Loucy (cell line): Measurements from ENCODE around the gene LRWD1.
"Not testable (repeated sequence)": the region's sequence is repeated elsewhere in the genome, so short reads cannot be mapped to it uniquely, and the experiment has no call there.

Source experiments
- H2AFZ ChIP-seq: fragments of 200-600 bp; sonication (generic); 2 replicates; pipeline ENCODE4 v1.6.0; 2016; ENCODE audit warnings: antibody characterized with exemption, mild to moderate bottlenecking, low read length, moderate library complexity
- H3F3A ChIP-seq: fragments of 200-600 bp; 2 replicates; pipeline ENCODE4 v1.6.0; 2016; ENCODE audit warnings: antibody characterized with exemption, low read depth, mild to moderate bottlenecking
- H3K27me3 ChIP-seq: fragments of 200-600 bp; sonication (generic); 2 replicates; pipeline ENCODE4 v1.6.1; 2014; ENCODE audit warnings: low read length, mild to moderate bottlenecking; ENCODE audit not compliant: insufficient read depth, poor library complexity, severe bottlenecking
- H3K36me3 ChIP-seq: fragments of 200-600 bp; sonication (generic); 2 replicates; pipeline ENCODE4 v1.6.1; 2016; ENCODE audit warnings: low read length; ENCODE audit not compliant: insufficient read depth
- H3K4me1 ChIP-seq: fragments of 200-600 bp; sonication (generic); 2 replicates; pipeline ENCODE4 v1.5.1; 2014; ENCODE audit warnings: low read length, mild to moderate bottlenecking; ENCODE audit not compliant: insufficient read depth, poor library complexity, severe bottlenecking
- H3K4me2 ChIP-seq: fragments of 200-600 bp; sonication (generic); 2 replicates; pipeline ENCODE4 v1.6.0; 2014; ENCODE audit warnings: antibody characterized with exemption, low read length, low read depth, mild to moderate bottlenecking; ENCODE audit not compliant: poor library complexity, severe bottlenecking
- H3K4me3 ChIP-seq: fragments of 200-600 bp; sonication (generic); 2 replicates; pipeline ENCODE4 v1.5.1; 2014; ENCODE audit warnings: low read length, mild to moderate bottlenecking, mixed read lengths; ENCODE audit not compliant: poor library complexity, severe bottlenecking
- H3K79me2 ChIP-seq: fragments of 200-600 bp; sonication (generic); 2 replicates; pipeline ENCODE4 v1.6.1; 2014; ENCODE audit warnings: low read length; ENCODE audit not compliant: insufficient read depth
- H3K9ac ChIP-seq: fragments of 200-600 bp; sonication (generic); 2 replicates; pipeline ENCODE4 v1.6.0; 2014; ENCODE audit warnings: mild to moderate bottlenecking, low read depth, low read length, moderate library complexity; ENCODE audit not compliant: poor library complexity, severe bottlenecking
- H3K9me2 ChIP-seq: fragments of 200-600 bp; sonication (generic); replicated peaks from 2 replicates; pipeline ENCODE4 v1.6.1; 2016; ENCODE audit warnings: low read depth, low read length, mixed read lengths
- H3K9me3 ChIP-seq: fragments of 200-600 bp; sonication (generic); 2 replicates; pipeline ENCODE4 v1.6.1; 2014; ENCODE audit warnings: mild to moderate bottlenecking, antibody characterized with exemption, low read length, low read depth; ENCODE audit not compliant: insufficient read depth
- H4K20me1 ChIP-seq: fragments of 200-600 bp; sonication (generic); 2 replicates; pipeline ENCODE4 v1.6.0; 2014; ENCODE audit warnings: antibody characterized with exemption, low read length, mild to moderate bottlenecking; ENCODE audit not compliant: insufficient read depth, poor library complexity, severe bottlenecking

The LRWD1 gene

GRCh38 chr7:102515889-102516288, 51.1 kb downstream of the LRWD1 start:
- H3F3A ChIP-seq, H3K9ac ChIP-seq, H2AFZ ChIP-seq, H3K79me2 ChIP-seq, H3K9me2 ChIP-seq, H3K4me2 ChIP-seq, H3K27me3 ChIP-seq, H3K4me1 ChIP-seq, H4K20me1 ChIP-seq, H3K36me3 ChIP-seq, H3K4me3 ChIP-seq, H3K9me3 ChIP-seq: not testable (repeated sequence)

GRCh38 chr7:102516951-102517350, 52.2 kb downstream of the LRWD1 start:
- not testable (repeated sequence) for H3K4me1 ChIP-seq, H3K4me3 ChIP-seq, H3K27me3 ChIP-seq, H3K4me2 ChIP-seq, H3F3A ChIP-seq, H3K36me3 ChIP-seq, H3K79me2 ChIP-seq, H4K20me1 ChIP-seq, H2AFZ ChIP-seq, H3K9me2 ChIP-seq, H3K9ac ChIP-seq, H3K9me3 ChIP-seq

DNA sequence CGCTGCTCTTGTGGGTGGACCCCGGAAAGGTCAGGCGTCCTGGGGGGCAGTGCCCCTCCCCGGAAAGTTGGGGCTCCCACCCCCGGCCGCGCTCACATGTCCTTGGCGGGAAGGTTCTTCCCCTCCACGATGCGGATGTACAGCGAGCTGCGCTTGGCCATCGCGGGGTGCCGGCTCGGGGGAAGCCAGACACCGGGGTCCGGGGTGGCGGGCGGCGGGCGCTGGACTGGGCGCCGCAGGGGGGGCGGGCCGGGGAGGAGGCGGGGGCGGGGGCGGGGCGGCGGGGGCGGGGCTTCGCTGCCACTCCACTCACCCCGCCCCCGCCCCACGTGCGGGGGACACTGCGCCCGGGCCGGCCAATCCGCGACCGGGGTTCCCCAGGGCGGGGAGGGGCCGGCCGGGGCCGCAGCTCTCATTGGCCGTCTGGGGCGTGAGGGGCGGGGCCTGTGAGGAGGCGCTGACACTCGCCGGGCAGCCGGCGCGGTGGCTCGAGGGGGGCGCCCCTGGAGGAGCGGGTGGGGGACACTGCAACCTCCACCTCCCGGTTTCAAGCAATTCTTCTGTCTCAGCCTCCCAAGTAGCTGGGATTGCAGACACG, 52.9 kb downstream of the LRWD1 start, which contains the start of gene RASA4B:
TSS of gene RASA4B (minus strand) at position 228 of the 598 bp plus-strand sequence. CDS start at position 161, 67 bp downstream.
- H3K9me3 ChIP-seq, H3K4me2 ChIP-seq, H3K36me3 ChIP-seq, H3K4me3 ChIP-seq, H2AFZ ChIP-seq, H3K27me3 ChIP-seq, H4K20me1 ChIP-seq, H3K79me2 ChIP-seq, H3K9ac ChIP-seq, H3F3A ChIP-seq, H3K4me1 ChIP-seq, H3K9me2 ChIP-seq: not testable (repeated sequence)

- H4K20me1 ChIP-seq, H3F3A ChIP-seq, H2AFZ ChIP-seq, H3K36me3 ChIP-seq, H3K9ac ChIP-seq, H3K9me3 ChIP-seq, H3K9me2 ChIP-seq, H3K27me3 ChIP-seq, H3K4me2 ChIP-seq, H3K4me3 ChIP-seq, H3K79me2 ChIP-seq, H3K4me1 ChIP-seq: not testable (repeated sequence)
Measured at GRCh38 chr7:102520797-102521196, 56.0 kb downstream of the LRWD1 start.
